Measurements from ENCODE around the gene RNF133.

Gene RNF133, protein sequence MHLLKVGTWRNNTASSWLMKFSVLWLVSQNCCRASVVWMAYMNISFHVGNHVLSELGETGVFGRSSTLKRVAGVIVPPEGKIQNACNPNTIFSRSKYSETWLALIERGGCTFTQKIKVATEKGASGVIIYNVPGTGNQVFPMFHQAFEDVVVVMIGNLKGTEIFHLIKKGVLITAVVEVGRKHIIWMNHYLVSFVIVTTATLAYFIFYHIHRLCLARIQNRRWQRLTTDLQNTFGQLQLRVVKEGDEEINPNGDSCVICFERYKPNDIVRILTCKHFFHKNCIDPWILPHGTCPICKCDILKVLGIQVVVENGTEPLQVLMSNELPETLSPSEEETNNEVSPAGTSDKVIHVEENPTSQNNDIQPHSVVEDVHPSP

DNA sequence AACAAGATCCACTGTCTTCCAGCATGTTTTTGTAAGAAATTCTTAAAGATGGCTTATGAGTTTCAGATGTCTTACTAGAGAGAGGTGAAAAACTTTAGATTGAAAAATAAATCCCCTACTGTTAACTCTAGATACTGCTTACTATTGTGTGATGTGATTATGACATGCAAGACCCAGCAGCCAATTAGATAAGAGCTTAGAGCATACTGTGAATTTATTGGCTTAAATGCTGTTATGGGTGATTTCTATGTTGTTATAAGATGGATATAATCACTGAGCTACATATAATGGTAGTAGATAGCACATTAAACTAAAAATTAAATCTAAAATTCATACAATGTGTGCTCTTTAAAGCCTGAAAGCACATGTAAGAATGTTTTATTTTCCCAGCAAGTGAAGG is at the start of gene RNF133:
Gene RNF133, minus strand, starts transcription at position 101 of the 400 bp plus-strand sequence. CDS start 199 bp downstream, outside the sequence.
- no peaks in the 10 kb centered on the region for H3K27me3 ChIP-seq (ENCODE audit: control insufficient read depth, insufficient read depth, low read length)
- H3K4me3 ChIP-seq (ENCODE audit: low read depth, low read length) = no peak within 1 kb of the TSS
- no peaks in the 10 kb centered on the region for H3K36me3 ChIP-seq (ENCODE audit: control insufficient read depth, insufficient read depth, low read length)
- no peaks in the 10 kb centered on the region for H3K9me3 ChIP-seq (ENCODE audit: control insufficient read depth, insufficient read depth, low read length)
- no peak within 1 kb of the TSS for H3K9ac ChIP-seq (ENCODE audit: low read depth, low read length)
- H3K4me1 ChIP-seq (ENCODE audit: control insufficient read depth, insufficient read depth, low read length) = peaks cover 6% of the 10 kb centered on the region

DNA sequence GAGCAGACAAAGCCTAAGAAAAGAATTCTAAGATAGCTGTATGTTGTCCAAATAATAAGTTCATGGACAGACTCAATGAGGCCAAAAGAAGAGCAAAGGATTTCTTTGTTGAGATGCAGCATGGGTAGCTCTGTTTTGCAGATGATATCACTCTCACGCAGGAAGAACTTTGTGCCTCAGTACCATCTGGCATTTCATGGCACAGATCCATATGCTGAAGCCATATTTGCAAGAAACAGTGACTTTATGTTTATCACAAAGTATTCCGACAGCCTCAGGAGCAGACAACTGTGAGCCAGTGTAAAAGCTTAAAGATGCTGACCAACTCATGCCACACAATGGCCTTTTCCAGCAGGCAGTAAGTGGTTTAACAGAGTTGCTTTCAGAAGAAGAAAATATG is 49.3 kb upstream of the RNF133 start:
- H3K4me1 ChIP-seq (ENCODE audit: control insufficient read depth, insufficient read depth, low read length) = peaks cover 28% of the 10 kb centered on the region

DNA sequence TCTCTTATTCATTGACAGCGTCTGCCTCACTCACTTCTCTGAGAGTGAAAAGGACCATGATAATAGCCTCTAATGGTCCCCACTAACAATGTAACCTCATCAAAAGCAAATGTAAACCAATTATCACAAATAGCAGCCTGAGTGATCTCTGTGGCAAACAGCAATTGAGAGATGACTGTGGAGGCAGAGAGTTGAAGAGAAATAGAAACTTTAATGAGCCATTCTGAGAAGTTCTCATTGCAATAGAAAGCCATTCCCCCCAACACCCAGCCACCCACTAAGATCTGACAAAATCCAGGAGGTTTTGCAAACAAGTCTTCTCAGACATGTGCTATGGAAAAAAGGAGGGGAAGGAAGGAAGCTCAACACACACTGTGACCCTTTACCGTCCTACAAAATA is 48.0 kb upstream of the RNF133 start:
- H3K4me1 ChIP-seq (ENCODE audit: control insufficient read depth, insufficient read depth, low read length) = peaks cover 30% of the 10 kb centered on the region
- H3K9me3 ChIP-seq (ENCODE audit: control insufficient read depth, insufficient read depth, low read length) = no peaks in the 10 kb centered on the region
- H3K36me3 ChIP-seq (ENCODE audit: control insufficient read depth, insufficient read depth, low read length) = no peaks in the 10 kb centered on the region
- no peak overlapping the region for H3K4me3 ChIP-seq (ENCODE audit: low read depth, low read length)
- no peaks in the 10 kb centered on the region for H3K27me3 ChIP-seq (ENCODE audit: control insufficient read depth, insufficient read depth, low read length)
- no peak overlapping the region for H3K9ac ChIP-seq (ENCODE audit: low read depth, low read length)

More for the DNA sequence above, 49.3 kb upstream of the RNF133 start:
- no peaks in the 10 kb centered on the region for H3K27me3 ChIP-seq (ENCODE audit: control insufficient read depth, insufficient read depth, low read length)
- no peaks in the 10 kb centered on the region for H3K9me3 ChIP-seq (ENCODE audit: control insufficient read depth, insufficient read depth, low read length)
- no peaks in the 10 kb centered on the region for H3K36me3 ChIP-seq (ENCODE audit: control insufficient read depth, insufficient read depth, low read length)
- no peak overlapping the region for H3K4me3 ChIP-seq (ENCODE audit: low read depth, low read length)
- H3K9ac ChIP-seq (ENCODE audit: low read depth, low read length) = no peak overlapping the region

DNA sequence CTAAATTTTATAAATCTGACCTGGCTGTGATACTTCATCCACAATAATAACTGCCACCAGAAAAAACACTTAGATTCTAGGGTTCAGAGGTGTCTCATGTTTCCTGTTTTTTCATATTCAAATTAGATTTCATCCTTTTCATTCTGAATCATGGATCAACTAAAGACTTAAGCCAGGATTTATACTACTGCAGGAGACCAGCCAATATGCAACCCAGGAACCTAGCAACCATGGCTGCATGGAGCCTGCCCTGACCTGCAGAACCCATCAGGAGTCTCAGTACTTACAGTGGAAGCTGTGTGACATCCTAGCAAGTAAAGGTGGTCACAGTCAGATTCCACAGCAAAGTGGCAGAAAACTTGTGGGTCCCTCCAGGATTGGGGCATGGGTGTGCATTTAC is 44.3 kb upstream of the RNF133 start:
- Histone ChIP-seq H3K9me3 (ENCODE audit: control insufficient read depth, insufficient read depth, low read length) (no peaks in the 10 kb centered on the region), H3K4me1 (ENCODE audit: control insufficient read depth, insufficient read depth, low read length) (peaks cover 35% of the 10 kb centered on the region), H3K27me3 (ENCODE audit: control insufficient read depth, insufficient read depth, low read length) (no peaks in the 10 kb centered on the region), H3K9ac (ENCODE audit: low read depth, low read length) (no peak overlapping the region), H3K36me3 (ENCODE audit: control insufficient read depth, insufficient read depth, low read length) (no peaks in the 10 kb centered on the region), H3K4me3 (ENCODE audit: low read depth, low read length) (no peak overlapping the region)

DNA sequence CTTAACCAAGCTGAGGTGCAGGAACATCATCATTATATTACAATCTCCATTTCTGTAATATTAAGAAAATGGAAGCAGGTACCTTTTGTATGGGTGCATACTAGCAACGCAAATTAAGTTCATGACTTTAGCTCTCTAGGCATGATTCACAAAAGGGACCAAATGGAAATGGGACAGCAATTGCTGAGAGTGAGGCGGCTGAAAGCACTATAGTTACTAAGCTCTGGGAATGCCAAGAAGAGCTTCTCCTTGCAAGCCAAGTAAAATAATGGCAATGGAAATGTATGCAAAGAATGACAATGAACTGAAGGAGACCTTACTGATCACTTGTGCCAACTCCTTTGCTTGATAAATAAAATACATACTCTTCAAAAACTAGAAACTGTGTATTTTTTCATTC is 40.0 kb upstream of the RNF133 start:
- H3K27me3 ChIP-seq (ENCODE audit: control insufficient read depth, insufficient read depth, low read length) = no peaks in the 10 kb centered on the region
- no peaks in the 10 kb centered on the region for H3K9me3 ChIP-seq (ENCODE audit: control insufficient read depth, insufficient read depth, low read length)
- peaks cover 43% of the 10 kb centered on the region for H3K4me1 ChIP-seq (ENCODE audit: control insufficient read depth, insufficient read depth, low read length)
- H3K4me3 ChIP-seq (ENCODE audit: low read depth, low read length) = no peak overlapping the region
- H3K36me3 ChIP-seq (ENCODE audit: control insufficient read depth, insufficient read depth, low read length) = no peaks in the 10 kb centered on the region
- no peak overlapping the region for H3K9ac ChIP-seq (ENCODE audit: low read depth, low read length)

DNA sequence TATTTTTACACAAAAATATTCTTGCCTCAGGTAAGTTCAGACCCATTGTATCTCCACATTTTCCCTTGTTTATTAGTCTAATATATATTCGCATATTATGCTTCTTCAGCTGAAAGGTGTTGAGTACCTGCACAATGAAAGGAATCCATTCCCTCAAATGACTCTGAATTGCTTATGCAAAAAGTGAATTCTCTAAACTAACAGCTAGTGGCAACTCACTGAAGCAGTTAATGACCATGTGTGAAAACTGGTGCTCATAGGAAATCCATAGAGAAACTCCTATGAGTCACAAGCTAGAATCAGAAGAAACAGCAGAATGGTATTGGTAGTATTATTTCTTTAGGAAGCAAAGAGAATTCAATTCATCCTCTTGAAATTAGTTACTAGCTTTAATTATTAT is 37.3 kb upstream of the RNF133 start:
- H3K9me3 ChIP-seq (ENCODE audit: control insufficient read depth, insufficient read depth, low read length) = peaks cover 3% of the 10 kb centered on the region
- H3K4me3 ChIP-seq (ENCODE audit: low read depth, low read length) = no peak overlapping the region
- no peaks in the 10 kb centered on the region for H3K36me3 ChIP-seq (ENCODE audit: control insufficient read depth, insufficient read depth, low read length)
- no peaks in the 10 kb centered on the region for H3K27me3 ChIP-seq (ENCODE audit: control insufficient read depth, insufficient read depth, low read length)
- peaks cover 39% of the 10 kb centered on the region for H3K4me1 ChIP-seq (ENCODE audit: control insufficient read depth, insufficient read depth, low read length)
- H3K9ac ChIP-seq (ENCODE audit: low read depth, low read length) = no peak overlapping the region

DNA sequence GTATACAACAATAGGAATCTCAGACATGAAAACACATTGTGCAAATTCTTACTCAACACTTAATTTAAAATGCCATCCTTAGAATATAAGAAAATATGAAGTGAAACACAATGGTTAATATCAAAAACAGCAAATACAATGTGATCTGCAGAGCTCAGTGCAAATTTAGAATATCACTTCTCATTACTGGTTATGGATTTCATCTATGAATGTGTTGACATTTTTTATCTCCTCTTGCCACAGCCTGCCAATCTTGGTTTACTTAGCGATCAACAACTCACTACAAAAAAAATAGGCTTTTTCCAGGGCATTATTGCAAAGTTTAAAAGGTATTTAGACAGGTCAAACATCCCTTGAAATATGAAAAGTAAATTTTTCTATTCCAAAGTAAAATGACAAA is 28.8 kb upstream of the RNF133 start:
- no peak overlapping the region for H3K9ac ChIP-seq (ENCODE audit: low read depth, low read length)

DNA sequence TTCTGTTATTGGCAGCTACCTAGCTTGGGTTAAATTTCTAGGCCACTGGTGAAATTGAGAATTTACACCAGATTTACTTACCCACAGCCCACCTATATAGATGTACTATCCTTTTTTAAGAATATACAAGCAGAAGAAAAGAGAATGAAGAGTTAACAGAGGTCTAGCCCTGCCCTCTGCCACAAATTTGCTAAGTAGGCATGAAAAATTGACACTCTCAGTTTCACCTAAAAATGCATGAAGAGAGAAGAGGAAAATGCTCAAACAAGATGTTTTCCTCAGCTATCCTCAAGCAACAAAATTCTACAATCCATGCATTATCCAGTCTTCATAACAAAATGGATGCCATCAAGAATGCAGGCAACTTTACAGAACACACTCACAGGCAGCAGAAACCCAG is 28.4 kb upstream of the RNF133 start:
- no peak overlapping the region for H3K4me3 ChIP-seq (ENCODE audit: low read depth, low read length)
- H3K9ac ChIP-seq (ENCODE audit: low read depth, low read length) = no peak overlapping the region
- no peaks in the 10 kb centered on the region for H3K4me1 ChIP-seq (ENCODE audit: control insufficient read depth, insufficient read depth, low read length)
- H3K36me3 ChIP-seq (ENCODE audit: control insufficient read depth, insufficient read depth, low read length) = no peaks in the 10 kb centered on the region
- no peaks in the 10 kb centered on the region for H3K9me3 ChIP-seq (ENCODE audit: control insufficient read depth, insufficient read depth, low read length)
- no peaks in the 10 kb centered on the region for H3K27me3 ChIP-seq (ENCODE audit: control insufficient read depth, insufficient read depth, low read length)

More for the DNA sequence above, 28.8 kb upstream of the RNF133 start:
- Histone ChIP-seq H3K4me1 (ENCODE audit: control insufficient read depth, insufficient read depth, low read length) (no peaks in the 10 kb centered on the region), H3K27me3 (ENCODE audit: control insufficient read depth, insufficient read depth, low read length) (no peaks in the 10 kb centered on the region), H3K4me3 (ENCODE audit: low read depth, low read length) (no peak overlapping the region), H3K36me3 (ENCODE audit: control insufficient read depth, insufficient read depth, low read length) (no peaks in the 10 kb centered on the region), H3K9me3 (ENCODE audit: control insufficient read depth, insufficient read depth, low read length) (no peaks in the 10 kb centered on the region)

DNA sequence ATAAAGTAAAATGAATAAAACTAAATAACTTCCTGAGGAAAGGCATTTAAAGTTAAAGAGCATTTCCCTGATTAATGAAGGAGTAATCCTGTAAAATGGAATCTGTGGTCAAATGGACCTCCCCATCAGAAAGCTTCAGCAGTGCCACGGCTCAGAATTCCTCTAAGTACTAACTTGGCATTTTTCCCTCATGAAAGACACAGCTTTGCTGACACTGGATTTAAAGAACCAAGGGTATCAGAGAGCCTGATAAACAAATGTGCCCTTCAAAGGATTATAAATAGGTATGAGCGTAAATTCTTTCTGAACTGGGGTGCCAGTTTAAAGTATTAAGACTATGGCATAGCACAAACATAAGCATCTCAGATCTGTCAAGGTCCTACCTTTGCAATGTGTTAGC is 28.0 kb upstream of the RNF133 start:
- Histone ChIP-seq H3K9ac (ENCODE audit: low read depth, low read length) (no peak overlapping the region), H3K27me3 (ENCODE audit: control insufficient read depth, insufficient read depth, low read length) (no peaks in the 10 kb centered on the region), H3K4me1 (ENCODE audit: control insufficient read depth, insufficient read depth, low read length) (no peaks in the 10 kb centered on the region), H3K4me3 (ENCODE audit: low read depth, low read length) (no peak overlapping the region), H3K36me3 (ENCODE audit: control insufficient read depth, insufficient read depth, low read length) (no peaks in the 10 kb centered on the region), H3K9me3 (ENCODE audit: control insufficient read depth, insufficient read depth, low read length) (no peaks in the 10 kb centered on the region)

DNA sequence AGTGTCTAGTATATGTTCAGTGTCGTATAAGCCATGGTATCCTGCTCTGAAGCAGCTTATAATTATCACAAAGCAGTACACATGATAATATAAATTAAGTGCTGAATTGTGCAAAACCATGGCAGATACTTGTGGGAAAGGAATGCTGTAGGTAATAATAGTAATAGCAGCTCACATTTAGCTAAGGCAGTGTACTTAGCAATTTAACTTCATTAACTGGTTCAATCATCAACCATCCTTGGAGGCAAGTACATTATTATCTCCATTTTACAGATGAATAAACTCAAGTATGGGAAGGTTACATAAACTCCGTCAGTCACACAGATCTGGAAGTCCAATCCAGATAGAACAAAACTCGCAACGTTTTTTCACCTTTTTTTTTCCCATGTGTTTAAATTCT is 25.4 kb upstream of the RNF133 start:
- Histone ChIP-seq H3K9ac (ENCODE audit: low read depth, low read length) (no peak overlapping the region), H3K9me3 (ENCODE audit: control insufficient read depth, insufficient read depth, low read length) (no peaks in the 10 kb centered on the region), H3K36me3 (ENCODE audit: control insufficient read depth, insufficient read depth, low read length) (no peaks in the 10 kb centered on the region), H3K27me3 (ENCODE audit: control insufficient read depth, insufficient read depth, low read length) (no peaks in the 10 kb centered on the region), H3K4me1 (ENCODE audit: control insufficient read depth, insufficient read depth, low read length) (no peaks in the 10 kb centered on the region), H3K4me3 (ENCODE audit: low read depth, low read length) (no peak overlapping the region)

DNA sequence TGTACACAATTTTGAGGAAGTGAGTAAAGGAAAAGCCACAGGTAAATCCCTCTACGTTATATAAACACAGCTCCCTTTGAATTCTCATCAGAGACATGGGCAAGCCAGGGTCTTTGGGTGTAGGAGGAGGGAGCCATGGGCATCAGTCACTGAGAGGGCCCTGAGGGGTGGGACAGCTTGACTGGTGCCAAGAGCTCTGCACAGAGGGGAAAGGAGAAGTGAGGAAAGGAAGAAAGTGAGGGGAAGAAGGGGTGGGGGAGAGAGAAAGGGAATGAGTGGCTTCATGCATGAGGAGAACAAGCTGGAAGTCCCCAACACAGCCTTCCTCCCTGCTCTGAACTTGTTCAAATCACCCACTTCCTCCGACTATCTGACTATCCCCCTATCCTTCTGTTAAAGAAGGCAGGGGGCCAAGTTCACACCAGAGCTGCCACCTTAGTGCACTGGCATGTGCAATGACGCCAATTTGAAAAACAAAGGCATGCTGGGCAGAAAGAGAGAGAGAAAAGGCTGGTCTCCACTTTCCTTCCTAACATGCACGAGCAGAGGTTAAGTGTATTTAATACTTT is 20.2 kb upstream of the RNF133 start:
- no peaks in the 10 kb centered on the region for H3K9me3 ChIP-seq (ENCODE audit: control insufficient read depth, insufficient read depth, low read length)
- peaks cover 3% of the 10 kb centered on the region for H3K4me1 ChIP-seq (ENCODE audit: control insufficient read depth, insufficient read depth, low read length)
- H3K27me3 ChIP-seq (ENCODE audit: control insufficient read depth, insufficient read depth, low read length) = no peaks in the 10 kb centered on the region
- no peak overlapping the region for H3K4me3 ChIP-seq (ENCODE audit: low read depth, low read length)
- no peak overlapping the region for H3K9ac ChIP-seq (ENCODE audit: low read depth, low read length)
- H3K36me3 ChIP-seq (ENCODE audit: control insufficient read depth, insufficient read depth, low read length) = no peaks in the 10 kb centered on the region

DNA sequence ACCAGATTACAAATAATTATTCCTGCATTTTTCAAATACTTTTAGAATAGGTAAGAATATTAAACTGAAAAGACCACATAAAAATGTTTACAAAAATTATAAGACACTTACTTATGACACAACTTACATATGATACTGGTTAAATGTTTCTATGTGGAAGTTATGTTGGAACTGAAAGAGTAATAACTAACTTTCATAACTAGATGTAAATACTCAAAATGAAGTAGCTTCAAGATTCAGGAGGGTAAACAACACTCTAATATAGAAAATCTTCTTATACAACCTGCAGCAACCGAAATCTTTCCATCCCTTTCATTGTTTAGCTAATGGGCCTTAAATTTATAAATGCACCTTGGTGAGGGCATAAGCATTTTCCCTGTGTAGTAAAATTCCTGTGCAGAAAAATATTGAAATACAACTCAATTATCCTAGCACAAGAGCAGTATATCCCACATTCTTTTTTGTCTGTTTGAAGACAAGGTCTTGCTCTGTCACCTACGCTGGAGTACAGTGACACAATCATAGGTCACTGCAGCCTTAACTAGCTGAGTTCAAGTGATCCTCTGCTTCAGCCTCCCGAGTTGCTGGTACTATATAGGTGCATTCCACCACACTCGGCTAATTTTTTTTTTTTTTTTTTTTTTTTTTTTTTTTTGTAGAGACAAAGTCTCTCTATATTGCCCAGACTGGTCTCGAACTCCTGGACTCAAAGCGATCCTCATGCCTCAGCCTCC is 18.6 kb upstream of the RNF133 start:
- H3K4me3 ChIP-seq (ENCODE audit: low read depth, low read length) = no peak overlapping the region
- no peaks in the 10 kb centered on the region for H3K27me3 ChIP-seq (ENCODE audit: control insufficient read depth, insufficient read depth, low read length)
- H3K4me1 ChIP-seq (ENCODE audit: control insufficient read depth, insufficient read depth, low read length) = peaks cover 3% of the 10 kb centered on the region
- H3K36me3 ChIP-seq (ENCODE audit: control insufficient read depth, insufficient read depth, low read length) = no peaks in the 10 kb centered on the region
- no peaks in the 10 kb centered on the region for H3K9me3 ChIP-seq (ENCODE audit: control insufficient read depth, insufficient read depth, low read length)
- no peak overlapping the region for H3K9ac ChIP-seq (ENCODE audit: low read depth, low read length)
